Body of pancreas (tissue), 4 donors: ENCODE data around the gene ACE.

Experiments used
- POLR2A ChIP-seq, 3 donors: fragments of 450-650 bp; IDR thresholded peaks; one replicate each; pipeline ENCODE4 v1.6.1; 2016; ENCODE audit warnings: antibody characterized with exemption in 3 of 3, mild to moderate bottlenecking in 2 of 3
- TF ChIP-seq, protein P1 (sequence below), 7 experiments: fragments of 450-650 bp in 4 of 7; fragments of 200-600 bp in 3 of 7; sonication (generic) in 3 of 7; IDR thresholded peaks; one replicate each; pipeline ENCODE4 v1.5.1; 2016 to 2019; ENCODE audit warnings: antibody characterized with exemption in 7 of 7

DNA sequence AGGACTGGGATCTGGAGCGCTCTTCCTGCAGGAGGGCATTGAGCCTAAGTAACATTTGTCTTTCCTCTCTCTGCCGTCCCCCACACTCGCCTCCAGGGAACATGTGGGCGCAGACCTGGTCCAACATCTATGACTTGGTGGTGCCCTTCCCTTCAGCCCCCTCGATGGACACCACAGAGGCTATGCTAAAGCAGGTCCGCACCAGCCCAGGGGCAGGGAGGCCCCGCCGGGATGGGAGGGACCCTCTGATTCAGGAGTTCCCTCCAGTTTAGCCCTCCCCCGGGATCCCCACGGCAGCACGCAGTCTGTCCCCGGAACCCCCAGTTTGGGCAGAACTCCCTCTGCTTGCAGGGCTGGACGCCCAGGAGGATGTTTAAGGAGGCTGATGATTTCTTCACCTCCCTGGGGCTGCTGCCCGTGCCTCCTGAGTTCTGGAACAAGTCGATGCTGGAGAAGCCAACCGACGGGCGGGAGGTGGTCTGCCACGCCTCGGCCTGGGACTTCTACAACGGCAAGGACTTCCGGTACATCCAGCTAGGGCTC, 14.1 kb downstream of the ACE start:
- TF ChIP-seq, protein P1, sequence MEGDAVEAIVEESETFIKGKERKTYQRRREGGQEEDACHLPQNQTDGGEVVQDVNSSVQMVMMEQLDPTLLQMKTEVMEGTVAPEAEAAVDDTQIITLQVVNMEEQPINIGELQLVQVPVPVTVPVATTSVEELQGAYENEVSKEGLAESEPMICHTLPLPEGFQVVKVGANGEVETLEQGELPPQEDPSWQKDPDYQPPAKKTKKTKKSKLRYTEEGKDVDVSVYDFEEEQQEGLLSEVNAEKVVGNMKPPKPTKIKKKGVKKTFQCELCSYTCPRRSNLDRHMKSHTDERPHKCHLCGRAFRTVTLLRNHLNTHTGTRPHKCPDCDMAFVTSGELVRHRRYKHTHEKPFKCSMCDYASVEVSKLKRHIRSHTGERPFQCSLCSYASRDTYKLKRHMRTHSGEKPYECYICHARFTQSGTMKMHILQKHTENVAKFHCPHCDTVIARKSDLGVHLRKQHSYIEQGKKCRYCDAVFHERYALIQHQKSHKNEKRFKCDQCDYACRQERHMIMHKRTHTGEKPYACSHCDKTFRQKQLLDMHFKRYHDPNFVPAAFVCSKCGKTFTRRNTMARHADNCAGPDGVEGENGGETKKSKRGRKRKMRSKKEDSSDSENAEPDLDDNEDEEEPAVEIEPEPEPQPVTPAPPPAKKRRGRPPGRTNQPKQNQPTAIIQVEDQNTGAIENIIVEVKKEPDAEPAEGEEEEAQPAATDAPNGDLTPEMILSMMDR (IDR thresholded peaks at IDR 0.05), result no peak
- no peak for TF ChIP-seq POLR2A (IDR thresholded peaks at IDR 0.05)
